RWPE1 (cell line): ENCODE results near the gene CLN6.
"Not testable (repeated sequence)": the region's sequence is repeated elsewhere in the genome, so short reads cannot be mapped to it uniquely, and the experiment has no call there.

Experiments used
- CTCF ChIA-PET: fragments of 350-600 bp; sonication (Branson Sonifier 250); formaldehyde crosslinking; extraction: SDS; loops from one replicate; lab custom pipeline; 2021; lab: Yijun Ruan, JAX
- POLR2A ChIA-PET: fragments of 400-600 bp; formaldehyde crosslinking; extraction: SDS; loops from one replicate; lab custom pipeline; 2020; ENCODE audit warnings: antibody characterized with exemption; ENCODE audit not compliant: low non-redundant PET; lab: Yijun Ruan, JAX
- DNase-seq: peaks from one replicate; pipeline ENCODE4 v3.0.0; 2012; ENCODE audit warnings: low spot score
- H3K27ac ChIP-seq: fragments of 450-650 bp; 2 replicates; pipeline ENCODE4 v1.5.1; 2017
- CTCF ChIP-seq: fragments of 450-650 bp; conservative IDR thresholded peaks from 2 replicates; pipeline ENCODE4 v1.5.1; 2017; ENCODE audit warnings: low read depth, mild to moderate bottlenecking

Gene CLN6

GRCh38 chr15:68175526-68175925 is 54.0 kb downstream of the CLN6 start:
- no peak for TF ChIP-seq CTCF
- ChIA-PET POLR2A (no interaction called here), CTCF (no interaction called here)
- no peak for DNase-seq
- no peak overlapping the region for H3K27ac ChIP-seq

GRCh38 chr15:68173119-68173518 is 56.4 kb downstream of the CLN6 start:
- H3K27ac ChIP-seq: no peak overlapping the region
- TF ChIP-seq CTCF: no peak
- ChIA-PET POLR2A (no interaction called here), CTCF (interaction anchor here (0.6 to 1.0 kb wide), 3 partner anchors 18 to 217 kb away, joined by 4 to 5 read pairs (median 5); no protein-coding TSS in a partner anchor)
- DNase-seq: no peak

GRCh38 chr15:68172037-68172436 is 57.5 kb downstream of the CLN6 start:
- DNase-seq, POLR2A ChIA-PET, H3K27ac ChIP-seq: not testable (repeated sequence)
- CTCF ChIA-PET: interaction anchor here (1.0 kb wide), 1 partner anchor 17 kb away, joined by 5 read pairs; no protein-coding TSS in a partner anchor

GRCh38 chr15:68166847-68167246 is 62.7 kb downstream of the CLN6 start:
- no peak for DNase-seq
- no peak for TF ChIP-seq CTCF
- ChIA-PET CTCF (no interaction called here), POLR2A (no interaction called here)
- H3K27ac ChIP-seq: no peak overlapping the region

- no peak for DNase-seq
- ChIA-PET POLR2A (no interaction called here), CTCF (interaction anchor here (0.5 to 1.1 kb wide), 2 partner anchors 8 to 779 kb away, joined by 3 to 4 read pairs; no protein-coding TSS in a partner anchor)
- no peak overlapping the region for H3K27ac ChIP-seq
- TF ChIP-seq CTCF: no peak
Measured at GRCh38 chr15:68163191-68163590, 66.3 kb downstream of the CLN6 start.

- H3K27ac ChIP-seq: no peak overlapping the region
- CTCF ChIA-PET: no interaction called here
- no peak for DNase-seq
- TF ChIP-seq CTCF: no peak
- POLR2A ChIA-PET: no interaction called here
Measured at GRCh38 chr15:68158046-68158628, 71.4 kb downstream of the CLN6 start.

GRCh38 chr15:68157074-68157473 is 72.5 kb downstream of the CLN6 start:
- CTCF ChIA-PET: interaction anchor here (1.0 kb wide), 1 partner anchor 294 kb away, joined by 5 read pairs; no protein-coding TSS in a partner anchor
- TF ChIP-seq CTCF: no peak
- DNase-seq: no peak

More at GRCh38 chr15:68157074-68157473, 72.5 kb downstream of the CLN6 start:
- no peak overlapping the region for H3K27ac ChIP-seq
- POLR2A ChIA-PET: no interaction called here
